Adipocyte (in vitro differentiated cells): ENCODE measurements around the gene PFKFB1.

Source experiments
- DNase-seq: peaks from one replicate; pipeline ENCODE4 v3.0.0-alpha.2; 2015; ENCODE audit warnings: low read depth
- H3K27me3 ChIP-seq: replicated peaks from 2 replicates; pipeline ENCODE4 v1.7.0; 2013; ENCODE audit warnings: mild to moderate bottlenecking, low read length, moderate library complexity; ENCODE audit not compliant: control insufficient read depth, insufficient read depth
- H3K36me3 ChIP-seq: 2 replicates; pipeline ENCODE4 v1.7.0; 2013; ENCODE audit warnings: low read length, mild to moderate bottlenecking, moderate library complexity; ENCODE audit not compliant: control insufficient read depth, insufficient read depth, severe bottlenecking
- H3K4me1 ChIP-seq: 2 replicates; pipeline ENCODE4 v1.7.0; 2013; ENCODE audit warnings: mild to moderate bottlenecking, low read length, moderate library complexity; ENCODE audit not compliant: control insufficient read depth, insufficient read depth
- H3K4me3 ChIP-seq: 2 replicates; pipeline ENCODE4 v1.7.0; 2013; ENCODE audit warnings: mild to moderate bottlenecking, low read length, moderate library complexity
- H3K9ac ChIP-seq: 2 replicates; pipeline ENCODE4 v1.7.0; 2013; ENCODE audit warnings: mild to moderate bottlenecking, low read length, moderate library complexity
- H3K9me3 ChIP-seq: 2 replicates; pipeline ENCODE4 v1.7.0; 2013; ENCODE audit warnings: mild to moderate bottlenecking, low read length, moderate library complexity; ENCODE audit not compliant: control insufficient read depth

PFKFB1 gene

GRCh38 chrX:55011294-55011693, 17.3 kb upstream of the PFKFB1 start:
- Histone ChIP-seq H3K4me3 (no peak overlapping the region), H3K9me3 (no peaks in the 10 kb centered on the region), H3K36me3 (no peaks in the 10 kb centered on the region), H3K9ac (no peak overlapping the region), H3K27me3 (peaks cover 18% of the 10 kb centered on the region), H3K4me1 (peaks cover 22% of the 10 kb centered on the region)
- peak; percentile 25 for DNase-seq

- DNase-seq, result no peak
- Histone ChIP-seq H3K9me3 (no peaks in the 10 kb centered on the region), H3K4me1 (peaks cover 22% of the 10 kb centered on the region), H3K36me3 (peaks cover 14% of the 10 kb centered on the region), H3K27me3 (peaks cover 8% of the 10 kb centered on the region), H3K4me3 (no peak overlapping the region), H3K9ac (no peak overlapping the region)
These were observed 14.8 kb upstream of the PFKFB1 start for GRCh38 chrX:55008571-55009358.

GRCh38 chrX:55007656-55008055, 13.7 kb upstream of the PFKFB1 start:
- no peak overlapping the region for H3K4me3 ChIP-seq
- peaks cover under 1% of the 10 kb centered on the region for H3K27me3 ChIP-seq
- peak; percentile 4 for DNase-seq
- peaks cover 22% of the 10 kb centered on the region for H3K4me1 ChIP-seq
- H3K36me3 ChIP-seq, result peaks cover 14% of the 10 kb centered on the region
- no peak overlapping the region for H3K9ac ChIP-seq
- H3K9me3 ChIP-seq, result no peaks in the 10 kb centered on the region

GRCh38 chrX:55006827-55007621, 13.0 kb upstream of the PFKFB1 start:
- Histone ChIP-seq H3K36me3 (peaks cover 14% of the 10 kb centered on the region), H3K9me3 (no peaks in the 10 kb centered on the region), H3K4me1 (peaks cover 22% of the 10 kb centered on the region), H3K27me3 (no peaks in the 10 kb centered on the region), H3K9ac (no peak overlapping the region), H3K4me3 (no peak overlapping the region)
- no peak for DNase-seq

- no peak overlapping the region for H3K4me3 ChIP-seq
- peaks cover 30% of the 10 kb centered on the region for H3K4me1 ChIP-seq
- H3K9me3 ChIP-seq, result no peaks in the 10 kb centered on the region
- H3K27me3 ChIP-seq, result no peaks in the 10 kb centered on the region
- no peak overlapping the region for H3K9ac ChIP-seq
- peaks cover 14% of the 10 kb centered on the region for H3K36me3 ChIP-seq
- no peak for DNase-seq
These were observed 11.3 kb upstream of the PFKFB1 start for GRCh38 chrX:55005256-55005655.

- DNase-seq, result no peak
- Histone ChIP-seq H3K27me3 (no peaks in the 10 kb centered on the region), H3K4me1 (peaks cover 30% of the 10 kb centered on the region), H3K4me3 (no peak overlapping the region), H3K36me3 (peaks cover 14% of the 10 kb centered on the region), H3K9ac (no peak overlapping the region), H3K9me3 (no peaks in the 10 kb centered on the region)
These were observed 10.2 kb upstream of the PFKFB1 start for GRCh38 chrX:55004231-55004630.

GRCh38 chrX:54999717-55000598, 6.0 kb upstream of the PFKFB1 start, which contains the start of gene APEX2:
Gene APEX2, plus strand, starts transcription at chrX:55000363. Its CDS starts 60 bp downstream, at chrX:55000423.
- Histone ChIP-seq H3K4me3 (peak within 1 kb of the TSS; percentile 81), H3K36me3 (peaks cover 7% of the 10 kb centered on the region), H3K27me3 (peaks cover 2% of the 10 kb centered on the region), H3K9me3 (no peaks in the 10 kb centered on the region), H3K9ac (peak within 1 kb of the TSS; percentile 79), H3K4me1 (peaks cover 8% of the 10 kb centered on the region)
- peak; percentile 94 for DNase-seq

GRCh38 chrX:54995621-54996020, 1.6 kb upstream of the PFKFB1 start:
- Histone ChIP-seq H3K27me3 (peaks cover 9% of the 10 kb centered on the region), H3K4me1 (no peaks in the 10 kb centered on the region), H3K36me3 (no peaks in the 10 kb centered on the region), H3K4me3 (peak overlapping the region; percentile 81), H3K9ac (peak overlapping the region; percentile 77), H3K9me3 (peaks cover 3% of the 10 kb centered on the region)
- DNase-seq, result no peak

GRCh38 chrX:54994668-54995351, 822 bp upstream of the PFKFB1 start:
- H3K9ac ChIP-seq, result peak overlapping the region; percentile 65
- no peak for DNase-seq
- H3K4me3 ChIP-seq, result peak overlapping the region; percentile 59
- H3K4me1 ChIP-seq, result no peaks in the 10 kb centered on the region
- H3K9me3 ChIP-seq, result peaks cover 3% of the 10 kb centered on the region
- no peaks in the 10 kb centered on the region for H3K36me3 ChIP-seq
- peaks cover 9% of the 10 kb centered on the region for H3K27me3 ChIP-seq

GRCh38 chrX:54992911-54993622, 921 bp downstream of the PFKFB1 start:
- Histone ChIP-seq H3K9me3 (peaks cover 3% of the 10 kb centered on the region), H3K27me3 (peaks cover 9% of the 10 kb centered on the region), H3K4me1 (no peaks in the 10 kb centered on the region), H3K4me3 (peak overlapping the region; percentile 52), H3K9ac (no peak overlapping the region), H3K36me3 (no peaks in the 10 kb centered on the region)
- DNase-seq, result no peak
